DMS153 (cell line): ENCODE data around the gene ARL3.
A peak's percentile ranks its signal among the peaks of the same experiment; 100 is the strongest.
"Not testable (repeated sequence)": the region's sequence is repeated elsewhere in the genome, so short reads cannot be mapped to it uniquely, and the experiment has no call there.

Experiments
- DNase-seq: peaks from one replicate; lab custom pipeline; 2025; lab: John Stamatoyannopoulos, UW

The ARL3 gene

GRCh38 chr10:102735065-102735562 lies 20.9 kb upstream of the ARL3 start:
- no peak for DNase-seq

- no peak for DNase-seq
Observed at GRCh38 chr10:102732661-102733060, 18.5 kb upstream of the ARL3 start.

GRCh38 chr10:102731222-102731800 lies 17.1 kb upstream of the ARL3 start:
- DNase-seq = no peak

GRCh38 chr10:102729029-102730026 lies 15.1 kb upstream of the ARL3 start:
- DNase-seq = peak; percentile 7

- DNase-seq = no peak
Observed at GRCh38 chr10:102727037-102727818, 13.0 kb upstream of the ARL3 start.

GRCh38 chr10:102726274-102726673 lies 12.1 kb upstream of the ARL3 start:
- no peak for DNase-seq

GRCh38 chr10:102723989-102724388 lies 9.8 kb upstream of the ARL3 start:
- DNase-seq = no peak

- no peak for DNase-seq
Observed at GRCh38 chr10:102721954-102722353, 7.8 kb upstream of the ARL3 start.

GRCh38 chr10:102720775-102721301 lies 6.6 kb upstream of the ARL3 start:
- no peak for DNase-seq

GRCh38 chr10:102720337-102720736 lies 6.1 kb upstream of the ARL3 start:
- no peak for DNase-seq

- no peak for DNase-seq
Observed at GRCh38 chr10:102718220-102718619, 4.0 kb upstream of the ARL3 start.

GRCh38 chr10:102716900-102717565 lies 2.8 kb upstream of the ARL3 start:
- DNase-seq = not testable (repeated sequence)

- DNase-seq = no peak
Observed at GRCh38 chr10:102715880-102716279, 1.7 kb upstream of the ARL3 start.

GRCh38 chr10:102714621-102715455 lies 641 bp upstream of the ARL3 start, which contains the start of gene SFXN2:
SFXN2 (plus strand) TSS chr10:102714636; CDS start chr10:102726637, 12,001 bp downstream.
- no peak for DNase-seq

GRCh38 chr10:102713539-102713813 lies 721 bp downstream of the ARL3 start:
- no peak for DNase-seq

- no peak for DNase-seq
Observed at GRCh38 chr10:102712843-102713538, 1.2 kb downstream of the ARL3 start.

- no peak for DNase-seq
Observed at GRCh38 chr10:102712089-102712488, 2.1 kb downstream of the ARL3 start.

- DNase-seq = no peak
Observed at GRCh38 chr10:102710609-102711008, 3.6 kb downstream of the ARL3 start.

- DNase-seq = no peak
Observed at GRCh38 chr10:102705531-102705930, 8.7 kb downstream of the ARL3 start.

GRCh38 chr10:102704915-102705314 lies 9.3 kb downstream of the ARL3 start:
- no peak for DNase-seq
